ENCODE measurements around the gene GALNT2.

DNA sequence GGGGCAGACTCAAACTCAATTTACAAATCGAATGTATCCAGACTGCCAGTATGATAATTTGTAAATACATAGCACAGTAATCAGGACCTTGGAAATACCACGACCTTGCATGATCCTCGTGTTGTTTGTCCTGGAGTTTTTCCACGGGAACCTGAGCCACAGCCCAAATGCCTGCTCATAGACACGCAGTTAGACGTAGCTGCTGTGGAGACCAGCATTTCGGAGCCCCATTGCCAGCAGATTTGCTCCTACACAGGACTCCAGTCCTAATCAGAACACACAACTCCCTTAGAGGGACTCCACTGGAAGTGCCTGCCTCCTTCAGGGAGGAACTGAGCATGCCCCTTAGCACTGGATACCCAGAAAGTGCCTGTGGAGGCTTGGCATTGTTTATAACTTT, 163.2 kb downstream of the GALNT2 start:
- TF ChIP-seq, protein P1, sequence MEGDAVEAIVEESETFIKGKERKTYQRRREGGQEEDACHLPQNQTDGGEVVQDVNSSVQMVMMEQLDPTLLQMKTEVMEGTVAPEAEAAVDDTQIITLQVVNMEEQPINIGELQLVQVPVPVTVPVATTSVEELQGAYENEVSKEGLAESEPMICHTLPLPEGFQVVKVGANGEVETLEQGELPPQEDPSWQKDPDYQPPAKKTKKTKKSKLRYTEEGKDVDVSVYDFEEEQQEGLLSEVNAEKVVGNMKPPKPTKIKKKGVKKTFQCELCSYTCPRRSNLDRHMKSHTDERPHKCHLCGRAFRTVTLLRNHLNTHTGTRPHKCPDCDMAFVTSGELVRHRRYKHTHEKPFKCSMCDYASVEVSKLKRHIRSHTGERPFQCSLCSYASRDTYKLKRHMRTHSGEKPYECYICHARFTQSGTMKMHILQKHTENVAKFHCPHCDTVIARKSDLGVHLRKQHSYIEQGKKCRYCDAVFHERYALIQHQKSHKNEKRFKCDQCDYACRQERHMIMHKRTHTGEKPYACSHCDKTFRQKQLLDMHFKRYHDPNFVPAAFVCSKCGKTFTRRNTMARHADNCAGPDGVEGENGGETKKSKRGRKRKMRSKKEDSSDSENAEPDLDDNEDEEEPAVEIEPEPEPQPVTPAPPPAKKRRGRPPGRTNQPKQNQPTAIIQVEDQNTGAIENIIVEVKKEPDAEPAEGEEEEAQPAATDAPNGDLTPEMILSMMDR (IDR thresholded peaks at IDR 0.05) = no peak
- TF ChIP-seq POLR2AphosphoS5 (IDR thresholded peaks at IDR 0.05) = no peak
